Keratinocyte (primary cell): ENCODE data around the gene CMC4. TPM values are rescaled to one million over a fixed set of nuclear protein-coding genes. Genes with fewer than 3 reads are reported as not detected.
A peak's percentile ranks its signal among the peaks of the same experiment; 100 is the strongest.

Source experiments
- DNase-seq: peaks from one replicate; pipeline ENCODE4 v3.0.0-alpha.2; 2011; ENCODE audit warnings: low read depth, missing footprints, low spot score
- FAIRE-seq: peaks from 2 replicates; lab custom pipeline; 2011; peaks lifted over from hg19 to GRCh38; lab: Jason Lieb, UNC
- H2AFZ ChIP-seq: 2 replicates; pipeline ENCODE4 v1.6.0; 2012; ENCODE audit warnings: low read length, control low read depth, inconsistent platforms; ENCODE audit not compliant: control insufficient read depth
- H3K27ac ChIP-seq: 2 replicates; pipeline ENCODE4 v1.5.1; 2011; ENCODE audit warnings: low read length; ENCODE audit not compliant: control insufficient read depth, insufficient read depth
- H3K27me3 ChIP-seq: 3 replicates; pipeline ENCODE4 v1.6.0; 2011; ENCODE audit warnings: low read length; ENCODE audit not compliant: control insufficient read depth, insufficient read depth; ENCODE audit errors: extremely low read depth
- H3K36me3 ChIP-seq, 2 experiments: 2 replicates in 1 of 2; 3 replicates in 1 of 2; pipeline ENCODE4 v1.5.1; 2011; ENCODE audit warnings: low read length in 2 of 2, mild to moderate bottlenecking in 1 of 2; ENCODE audit not compliant: control insufficient read depth in 2 of 2, insufficient read depth in 2 of 2; ENCODE audit errors: extremely low read depth in 1 of 2
- H3K4me1 ChIP-seq: 3 replicates; pipeline ENCODE4 v1.5.1; 2011; ENCODE audit warnings: low read length; ENCODE audit not compliant: control insufficient read depth, insufficient read depth; ENCODE audit errors: extremely low read depth
- H3K4me2 ChIP-seq: 3 replicates; pipeline ENCODE4 v1.6.0; 2011; ENCODE audit warnings: low read depth, low read length; ENCODE audit not compliant: control insufficient read depth, insufficient read depth; ENCODE audit errors: extremely low read depth
- H3K4me3 ChIP-seq, 3 experiments: fragments of 200-600 bp in 1 of 3; sonication (generic) in 1 of 3; 2 replicates in 2 of 3; 3 replicates in 1 of 3; pipeline ENCODE4 v1.5.1; 2011 to 2016; ENCODE audit warnings: low read length in 3 of 3, mild to moderate bottlenecking in 3 of 3, control low read depth in 2 of 3, inconsistent platforms in 1 of 3, low read depth in 1 of 3, mixed read lengths in 1 of 3, mixed run types in 1 of 3, moderate library complexity in 1 of 3; ENCODE audit not compliant: control insufficient read depth in 2 of 3, insufficient read depth in 2 of 3; ENCODE audit errors: extremely low read depth in 1 of 3
- H3K79me2 ChIP-seq: 2 replicates; pipeline ENCODE4 v1.6.0; 2012; ENCODE audit warnings: low read length; ENCODE audit not compliant: control insufficient read depth, insufficient read depth
- H3K9ac ChIP-seq: 3 replicates; pipeline ENCODE4 v1.6.0; 2011; ENCODE audit warnings: low read length; ENCODE audit not compliant: control insufficient read depth, insufficient read depth; ENCODE audit errors: extremely low read depth
- H3K9me1 ChIP-seq: 3 replicates; pipeline ENCODE4 v1.6.0; 2011; ENCODE audit warnings: low read length; ENCODE audit not compliant: control insufficient read depth, insufficient read depth; ENCODE audit errors: extremely low read depth
- H3K9me3 ChIP-seq: 2 replicates; pipeline ENCODE4 v1.5.1; 2012; ENCODE audit warnings: low read depth, low read length; ENCODE audit not compliant: control insufficient read depth
- H4K20me1 ChIP-seq: 3 replicates; pipeline ENCODE4 v1.6.0; 2011; ENCODE audit warnings: low read length; ENCODE audit not compliant: control insufficient read depth, insufficient read depth; ENCODE audit errors: extremely low read depth
- CTCF ChIP-seq, 3 experiments: IDR thresholded peaks in 1 of 3; conservative IDR thresholded peaks in 1 of 3; optimal IDR thresholded peaks in 1 of 3; 2 replicates in 2 of 3; 3 replicates in 1 of 3; pipeline versions ENCODE3 to v1.5.1; 2011; ENCODE audit warnings: low read length in 3 of 3, mild to moderate bottlenecking in 3 of 3, moderate library complexity in 2 of 3, control low read depth in 1 of 3, inconsistent platforms in 1 of 3; ENCODE audit not compliant: insufficient read depth in 2 of 3; ENCODE audit errors: extremely low read depth in 1 of 3
- EZH2 ChIP-seq: IDR thresholded peaks from one replicate; pipeline ENCODE4 v1.6.1; 2012; ENCODE audit warnings: inconsistent platforms, mild to moderate bottlenecking, low read length, moderate library complexity
- dilution Hi-C: fragments of 300-500 bp; cut with MboI; formaldehyde crosslinking; loops from one replicate; pipeline ENCODE4 v1.7.0; 2020; ENCODE audit warnings: low sequenced_read_pairs; ENCODE audit not compliant: extremely low pct_ligation_motif_present
- polyA minus RNA-seq, 3 experiments: library from RNA; depleted of rRNA, polyadenylated mRNA; stranded (reverse); fragments of >200 nt; gene quantifications; 1 replicate in 1 of 3; 2 replicates in 1 of 3; 3 replicates in 1 of 3; pipeline ENCODE4 v1.2.3, GENCODE V29; 2011
- polyA plus RNA-seq, 5 experiments: library from polyadenylated mRNA; depleted of rRNA in 3 of 5; stranded (reverse) in 3 of 5; stranded (forward) in 1 of 5; unstranded in 1 of 5; fragments of >200 nt; gene quantifications; 1 replicate in 1 of 5; 2 replicates in 3 of 5; 3 replicates in 1 of 5; pipeline versions ENCODE4 v1.2.1 to v1.2.3, GENCODE V29; 2011 to 2012; ENCODE audit warnings: missing spikeins in 2 of 5, low read depth in 1 of 5, low replicate concordance in 1 of 5

CMC4 gene
- 9.1 to 10.1 TPM (median 9.8 TPM) in 3 replicates for polyA plus RNA-seq
- 2.5 TPM for polyA plus RNA-seq (2011; ENCODE audit: low read depth)
- 10.0 and 11.4 TPM in 2 replicates for polyA plus RNA-seq (2011; cell fraction: cytosol; rRNA removed)
- 2.4 and 3.1 TPM in 2 replicates for polyA plus RNA-seq (2011; cell fraction: nucleus; rRNA removed)
- polyA plus RNA-seq (2012; ENCODE audit: low replicate concordance) = 6.3 and 9.1 TPM in 2 replicates
- 0.39 to 3.3 TPM (median 1.6 TPM) in 3 replicates for polyA minus RNA-seq
- polyA minus RNA-seq (2011; cell fraction: cytosol; rRNA and poly(A)+ RNA removed) = 3.1 TPM
- polyA minus RNA-seq (2011; cell fraction: nucleus; rRNA and poly(A)+ RNA removed) = 1.0 and 1.2 TPM in 2 replicates

- H3K9me3 ChIP-seq = no peaks in the 10 kb centered on the region
- H3K9me1 ChIP-seq = no peaks in the 10 kb centered on the region
- dilution Hi-C loops = no loop called here
- no peaks in the 10 kb centered on the region for H3K27me3 ChIP-seq
- peak within 1 kb of the TSS; percentile 76 for H3K27ac ChIP-seq
- peak; percentile 17 for DNase-seq
- H4K20me1 ChIP-seq = no peaks in the 10 kb centered on the region
- peaks cover 0 to 4% of the 10 kb centered on the region in 2 experiments for H3K36me3 ChIP-seq
- TF ChIP-seq EZH2 = no peak
- TF ChIP-seq CTCF (optimal IDR thresholded peaks at IDR 0.05 in 1 of 3, IDR thresholded peaks at IDR 0.05 in 1 of 3, conservative IDR thresholded peaks at IDR 0.05 in 1 of 3; ENCODE audit: extremely low read depth in 1 of 3, insufficient read depth in 2 of 3, low read length in 3 of 3) = no peak
- peak within 1 kb of the TSS; percentile 82 for H3K4me2 ChIP-seq
- peak within 1 kb of the TSS; percentile 88 for H3K9ac ChIP-seq
- H3K4me1 ChIP-seq = peaks cover 4% of the 10 kb centered on the region
- H2AFZ ChIP-seq = peak within 1 kb of the TSS; percentile 86
- peaks cover 28% of the 10 kb centered on the region for H3K79me2 ChIP-seq
- FAIRE-seq = no peak
- peak within 1 kb of the TSS; percentile 53 to 85 (median 78) for H3K4me3 ChIP-seq
Measured at GRCh38 chrX:155070975-155071693, at the start of gene CMC4, which contains the start of the genes BRCC3 and MTCP1. TSS of gene CMC4 (minus strand) at chrX:155071136. CDS start at chrX:155064023, 7,113 bp downstream. TSS of gene BRCC3 (plus strand) at chrX:155071508. CDS start at chrX:155071528, 20 bp downstream. TSS of gene MTCP1 (minus strand) at chrX:155071136. CDS start at chrX:155066010, 5,126 bp downstream.

GRCh38 chrX:155115174-155115819, 44.4 kb upstream of the CMC4 start:
- Histone ChIP-seq H3K27ac (no peak overlapping the region), H3K4me2 (no peak overlapping the region), H3K9me3 (no peaks in the 10 kb centered on the region), H3K79me2 (no peaks in the 10 kb centered on the region), H4K20me1 (no peaks in the 10 kb centered on the region), H3K4me1 (peaks cover 4% of the 10 kb centered on the region), H3K27me3 (no peaks in the 10 kb centered on the region), H3K36me3 (peaks cover 0 to 1% of the 10 kb centered on the region in 2 experiments), H3K9me1 (no peaks in the 10 kb centered on the region), H2AFZ (no peak overlapping the region), H3K4me3 (no peak overlapping the region), H3K9ac (no peak overlapping the region)
- no peak for FAIRE-seq
- no peak for TF ChIP-seq CTCF (optimal IDR thresholded peaks at IDR 0.05 in 1 of 3, IDR thresholded peaks at IDR 0.05 in 1 of 3, conservative IDR thresholded peaks at IDR 0.05 in 1 of 3; ENCODE audit: extremely low read depth in 1 of 3, insufficient read depth in 2 of 3, low read length in 3 of 3)
- no peak for TF ChIP-seq EZH2
- dilution Hi-C loops = no loop called here
- DNase-seq = no peak
